A375 (cell line): Measurements from ENCODE around the gene PCDHGC5. TPM values are rescaled to one million over a fixed set of nuclear protein-coding genes. Genes with fewer than 3 reads are reported as not detected.

Experiments used
- total RNA-seq: library from RNA; depleted of rRNA; stranded (reverse); fragments of >200 nt; shearing (Covaris generic); gene quantifications from 2 replicates; pipeline ENCODE4 v1.2.3, GENCODE V29; 2014; rRNA removed

Gene PCDHGC5
- total RNA-seq, result 1.1 and 1.3 TPM in 2 replicates

GRCh38 chr5:141488591-141489561 is at the start of gene PCDHGC5:
PCDHGC5 (plus strand) TSS chr5:141489081; CDS start chr5:141489241, 160 bp downstream.

GRCh38 chr5:141475625-141476131 is 13.2 kb upstream of the PCDHGC5 start, which contains the start of gene PCDHGC3:
PCDHGC3 (plus strand) TSS chr5:141475966; CDS start chr5:141476117, 151 bp downstream.

GRCh38 chr5:141484641-141485311 is 4.1 kb upstream of the PCDHGC5 start, which contains the start of gene PCDHGC4:
PCDHGC4 (plus strand) TSS chr5:141485030; CDS start chr5:141485174, 144 bp downstream.

Other genes with a start within 250 kb of the PCDHGC5 start
- gene PCDHB15, start 243.7 kb upstream of the PCDHGC5 start, total RNA-seq, result 2.1 and 2.7 TPM in 2 replicates
- 0.19 TPM in 1 of 2 replicates, not detected in the other for gene SLC25A2, start 185.0 kb upstream of the PCDHGC5 start, total RNA-seq
- 92.6 and 94.6 TPM in 2 replicates for gene TAF7, start 168.3 kb upstream of the PCDHGC5 start, total RNA-seq
- gene PCDHGA1, start 158.6 kb upstream of the PCDHGC5 start, total RNA-seq, result 2.5 TPM in 2 replicates
- 0.66 and 1.0 TPM in 2 replicates for gene PCDHGA2, start 150.3 kb upstream of the PCDHGC5 start, total RNA-seq
- 0.32 and 0.79 TPM in 2 replicates for gene PCDHGA3, start 145.3 kb upstream of the PCDHGC5 start, total RNA-seq
- gene PCDHGB1, start 139.0 kb upstream of the PCDHGC5 start, total RNA-seq, result 4.5 and 5.0 TPM in 2 replicates
- gene PCDHGA4, start 134.1 kb upstream of the PCDHGC5 start, total RNA-seq, result 1.9 and 2.0 TPM in 2 replicates
- gene PCDHGB2, start 129.1 kb upstream of the PCDHGC5 start, total RNA-seq, result 1.9 and 2.3 TPM in 2 replicates
- 1.3 and 1.4 TPM in 2 replicates for gene PCDHGA5, start 124.9 kb upstream of the PCDHGC5 start, total RNA-seq
- gene PCDHGB3, start 118.8 kb upstream of the PCDHGC5 start, total RNA-seq, result 0.83 and 1.5 TPM in 2 replicates
- gene PCDHGA6, start 115.2 kb upstream of the PCDHGC5 start, total RNA-seq, result 1.2 and 1.5 TPM in 2 replicates
- 6.1 and 8.1 TPM in 2 replicates for gene PCDHGA7, start 106.3 kb upstream of the PCDHGC5 start, total RNA-seq
- gene PCDHGB4, start 101.4 kb upstream of the PCDHGC5 start, total RNA-seq, result 2.0 TPM in 2 replicates
- 1.1 and 1.6 TPM in 2 replicates for gene PCDHGA8, start 96.4 kb upstream of the PCDHGC5 start, total RNA-seq
- 1.9 and 2.4 TPM in 2 replicates for gene PCDHGB5, start 91.1 kb upstream of the PCDHGC5 start, total RNA-seq
- 1.1 and 2.7 TPM in 2 replicates for gene PCDHGA9, start 86.3 kb upstream of the PCDHGC5 start, total RNA-seq
- 0.80 and 1.2 TPM in 2 replicates for gene PCDHGB6, start 81.1 kb upstream of the PCDHGC5 start, total RNA-seq
- 4.3 and 6.0 TPM in 2 replicates for gene PCDHGA10, start 76.1 kb upstream of the PCDHGC5 start, total RNA-seq
- 0.72 and 0.90 TPM in 2 replicates for gene PCDHGB7, start 71.4 kb upstream of the PCDHGC5 start, total RNA-seq
- gene PCDHGA11, start 68.0 kb upstream of the PCDHGC5 start, total RNA-seq, result 0.30 and 0.96 TPM in 2 replicates
- gene PCDHGA12, start 58.6 kb upstream of the PCDHGC5 start, total RNA-seq, result 0.80 and 1.2 TPM in 2 replicates
- gene PCDHGC3, start 13.1 kb upstream of the PCDHGC5 start, total RNA-seq, result 62.5 and 65.1 TPM in 2 replicates
- gene PCDHGC4, start 4.1 kb upstream of the PCDHGC5 start, total RNA-seq, result 1.3 and 1.8 TPM in 2 replicates
- 52.1 and 55.8 TPM in 2 replicates for gene DIAPH1, start 129.9 kb downstream of the PCDHGC5 start, total RNA-seq
- gene HDAC3, start 147.8 kb downstream of the PCDHGC5 start, total RNA-seq, result 56.6 and 64.4 TPM in 2 replicates
- 6.0 and 8.6 TPM in 2 replicates for gene RELL2, start 147.9 kb downstream of the PCDHGC5 start, total RNA-seq
- gene FCHSD1, start 162.3 kb downstream of the PCDHGC5 start, total RNA-seq, result 16.6 and 21.5 TPM in 2 replicates
- 15.1 and 17.0 TPM in 2 replicates for gene ARAP3, start 193.1 kb downstream of the PCDHGC5 start, total RNA-seq